Hepatocyte (in vitro differentiated cells): ENCODE data around the gene FBXL17. TPM values are rescaled to one million over a fixed set of nuclear protein-coding genes. Genes with fewer than 3 reads are reported as not detected.

Experiments used
- DNase-seq: peaks from one replicate; pipeline ENCODE4 v3.0.0-alpha.2; 2016; ENCODE audit warnings: low spot score
- H2AFZ ChIP-seq: fragments of 200-600 bp; sonication (generic); 2 replicates; pipeline ENCODE4 v1.6.0; 2016; ENCODE audit warnings: antibody characterized with exemption, mild to moderate bottlenecking
- H3K27ac ChIP-seq: fragments of 200-600 bp; sonication (generic); 2 replicates; pipeline ENCODE4 v1.5.1; 2016; ENCODE audit warnings: mild to moderate bottlenecking
- H3K27me3 ChIP-seq: fragments of 200-600 bp; sonication (generic); 2 replicates; pipeline ENCODE4 v1.6.1; 2016
- H3K36me3 ChIP-seq: fragments of 200-600 bp; sonication (generic); replicated peaks from 2 replicates; pipeline ENCODE4 v1.5.1; 2016; ENCODE audit warnings: low read depth; ENCODE audit not compliant: insufficient read depth
- H3K4me1 ChIP-seq: fragments of 200-600 bp; sonication (generic); 2 replicates; pipeline ENCODE4 v1.5.1; 2016; ENCODE audit warnings: mild to moderate bottlenecking, moderate library complexity; ENCODE audit not compliant: insufficient read depth
- H3K4me2 ChIP-seq: fragments of 200-600 bp; sonication (generic); 2 replicates; pipeline ENCODE4 v1.6.0; 2016
- H3K4me3 ChIP-seq: fragments of 200-600 bp; sonication (generic); 2 replicates; pipeline ENCODE4 v1.5.1; 2016; ENCODE audit warnings: mild to moderate bottlenecking
- H3K79me2 ChIP-seq: fragments of 200-600 bp; sonication (generic); 2 replicates; pipeline ENCODE4 v1.6.0; 2017; ENCODE audit warnings: mild to moderate bottlenecking
- H3K9me2 ChIP-seq: fragments of 200-600 bp; sonication (generic); replicated peaks from 2 replicates; pipeline ENCODE4 v1.6.0; 2017; ENCODE audit warnings: mild to moderate bottlenecking; ENCODE audit not compliant: insufficient read depth
- H3K9me3 ChIP-seq: fragments of 200-600 bp; sonication (generic); 2 replicates; pipeline ENCODE4 v1.5.1; 2016; ENCODE audit warnings: low read depth, mild to moderate bottlenecking
- H4K20me1 ChIP-seq: fragments of 200-600 bp; sonication (generic); 2 replicates; pipeline ENCODE4 v1.6.0; 2016; ENCODE audit warnings: mild to moderate bottlenecking; ENCODE audit not compliant: insufficient read depth, poor library complexity, severe bottlenecking
- CTCF ChIP-seq: fragments of 200-600 bp; sonication (generic); IDR thresholded peaks from 2 replicates; pipeline ENCODE4 v1.5.1; 2016; ENCODE audit warnings: antibody characterized with exemption, mild to moderate bottlenecking; ENCODE audit not compliant: poor library complexity
- EZH2 ChIP-seq: fragments of 200-600 bp; sonication (generic); IDR thresholded peaks from 2 replicates; pipeline ENCODE4 v1.6.1; 2016; ENCODE audit warnings: antibody characterized with exemption, mild to moderate bottlenecking, borderline replicate concordance
- EZH2phosphoT487 ChIP-seq: fragments of 200-600 bp; sonication (generic); IDR thresholded peaks from one replicate; pipeline ENCODE4 v1.6.1; 2018; ENCODE audit warnings: antibody characterized with exemption, mild to moderate bottlenecking, low read depth, moderate library complexity; ENCODE audit not compliant: unreplicated experiment, severe bottlenecking
- WGBS: methylation state at CpG from one replicate; pipeline ENCODE4 v1.1.6; 2016; ENCODE audit warnings: low lambda C conversion rate; ENCODE audit errors: missing lambda C conversion rate; 5-methylcytosine and 5-hydroxymethylcytosine counted together
- polyA plus RNA-seq: library from polyadenylated mRNA; unstranded; fragments of >200 nt; fragmentation: Nextera tagmentation; extraction: Ambion mirVana; gene quantifications from 2 replicates; pipeline ENCODE4 v1.2.1, GENCODE V29; 2016
- total RNA-seq: library from RNA; depleted of rRNA; stranded (reverse); fragments of >200 nt; gene quantifications from 2 replicates; pipeline ENCODE4 v1.2.3, GENCODE V29; 2014

Gene FBXL17
- total and polyA plus RNA-seq, 2 experiments from 2014 or later: 12.5 to 18.2 TPM

DNA sequence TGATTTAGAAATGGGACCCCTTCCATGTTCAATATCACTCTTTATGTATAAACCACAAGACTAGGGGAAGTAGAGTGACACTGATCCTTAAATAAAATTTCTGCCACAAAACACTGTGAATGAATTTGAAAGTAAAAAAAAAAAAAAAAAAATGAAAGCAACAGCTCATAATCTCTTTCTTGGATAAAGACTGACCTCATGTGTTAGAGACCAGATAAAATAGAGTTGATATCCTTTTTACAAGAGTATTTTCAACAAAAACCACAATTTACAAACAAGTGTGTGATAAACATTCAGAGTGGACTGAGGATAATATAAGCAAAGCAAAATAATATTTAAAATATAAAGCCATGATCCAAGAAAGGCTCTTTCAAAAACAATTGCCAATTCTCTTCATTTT is 180.2 kb downstream of the FBXL17 start:
- no peaks in the 10 kb centered on the region for H3K4me1 ChIP-seq
- peak; percentile 15 for TF ChIP-seq CTCF
- no peak for TF ChIP-seq EZH2phosphoT487
- no peak overlapping the region for H3K27ac ChIP-seq
- no peaks in the 10 kb centered on the region for H3K9me3 ChIP-seq
- DNase-seq: no peak
- H3K27me3 ChIP-seq: no peaks in the 10 kb centered on the region
- no peaks in the 10 kb centered on the region for H3K9me2 ChIP-seq
- no peaks in the 10 kb centered on the region for H4K20me1 ChIP-seq
- H3K36me3 ChIP-seq: no peaks in the 10 kb centered on the region
- H3K4me2 ChIP-seq: no peak overlapping the region
- H3K79me2 ChIP-seq: no peaks in the 10 kb centered on the region
- H3K4me3 ChIP-seq: no peak overlapping the region
- no peak overlapping the region for H2AFZ ChIP-seq

- Histone ChIP-seq H3K9me2 (no peaks in the 10 kb centered on the region), H3K4me2 (no peak overlapping the region), H3K4me3 (no peak overlapping the region), H3K79me2 (no peaks in the 10 kb centered on the region), H2AFZ (no peak overlapping the region), H3K27me3 (no peaks in the 10 kb centered on the region), H4K20me1 (no peaks in the 10 kb centered on the region), H3K4me1 (no peaks in the 10 kb centered on the region), H3K9me3 (no peaks in the 10 kb centered on the region), H3K36me3 (no peaks in the 10 kb centered on the region), H3K27ac (no peak overlapping the region)
- TF ChIP-seq EZH2phosphoT487: no peak
- TF ChIP-seq CTCF: no peak
- DNase-seq: no peak
Observed at GRCh38 chr5:108196276-108196675, 185.6 kb downstream of the FBXL17 start.

GRCh38 chr5:108193021-108193795 is 188.7 kb downstream of the FBXL17 start:
- H3K4me3 ChIP-seq: no peak overlapping the region
- WGBS: 72% methylated on average over 2 of the region's 2 CpGs
- H3K27me3 ChIP-seq: no peaks in the 10 kb centered on the region
- no peak for DNase-seq
- no peak overlapping the region for H3K27ac ChIP-seq
- H3K9me2 ChIP-seq: no peaks in the 10 kb centered on the region
- H4K20me1 ChIP-seq: no peaks in the 10 kb centered on the region
- no peaks in the 10 kb centered on the region for H3K4me1 ChIP-seq
- H3K36me3 ChIP-seq: no peaks in the 10 kb centered on the region
- H3K79me2 ChIP-seq: no peaks in the 10 kb centered on the region
- no peak overlapping the region for H3K4me2 ChIP-seq
- H2AFZ ChIP-seq: no peak overlapping the region
- TF ChIP-seq EZH2 (no peak), EZH2phosphoT487 (no peak), CTCF (no peak)
- no peaks in the 10 kb centered on the region for H3K9me3 ChIP-seq

GRCh38 chr5:108184940-108185339 is 197.0 kb downstream of the FBXL17 start:
- WGBS: 91% methylated on average over 3 of the region's 3 CpGs
- TF ChIP-seq CTCF: no peak
- no peak for TF ChIP-seq EZH2phosphoT487
- no peak for TF ChIP-seq EZH2

More at GRCh38 chr5:108184940-108185339, 197.0 kb downstream of the FBXL17 start:
- Histone ChIP-seq H4K20me1 (no peaks in the 10 kb centered on the region), H3K4me3 (no peak overlapping the region), H3K36me3 (no peaks in the 10 kb centered on the region), H3K9me2 (no peaks in the 10 kb centered on the region), H3K9me3 (no peaks in the 10 kb centered on the region), H3K4me1 (no peaks in the 10 kb centered on the region), H3K27me3 (no peaks in the 10 kb centered on the region), H3K79me2 (no peaks in the 10 kb centered on the region), H3K27ac (no peak overlapping the region), H2AFZ (no peak overlapping the region), H3K4me2 (no peak overlapping the region)
- DNase-seq: no peak
